Lower lobe of right lung (tissue), 2 donors: Measurements from ENCODE around the gene ERVK3-1. TPM values are rescaled to one million over a fixed set of nuclear protein-coding genes. Genes with fewer than 3 reads are reported as not detected.
"Not testable (repeated sequence)": the region's sequence is repeated elsewhere in the genome, so short reads cannot be mapped to it uniquely, and the experiment has no call there.

Experiments used
- ATAC-seq, 2 donors: fragments of 200-7000 bp; cut with Tn5 transposase; one replicate each; pipeline ENCODE4 v1.9.1; 2020 to 2022; ENCODE audit warnings: mild to moderate bottlenecking in 2 of 2, moderate library complexity in 2 of 2
- DNase-seq: peaks from one replicate; pipeline ENCODE4 v3.0.0-alpha.2; 2020
- H3K27ac ChIP-seq: fragments of 200-600 bp; one replicate; pipeline ENCODE4 v1.8.0; 2022
- H3K27me3 ChIP-seq: fragments of 200-600 bp; one replicate; pipeline ENCODE4 v1.8.0; 2022; ENCODE audit warnings: low read depth
- H3K36me3 ChIP-seq: fragments of 200-600 bp; one replicate; pipeline ENCODE4 v1.8.0; 2022; ENCODE audit warnings: mild to moderate bottlenecking
- H3K4me1 ChIP-seq: fragments of 200-600 bp; one replicate; pipeline ENCODE4 v1.8.0; 2022
- H3K4me3 ChIP-seq: fragments of 200-600 bp; one replicate; pipeline ENCODE4 v1.8.0; 2022; ENCODE audit warnings: mild to moderate bottlenecking
- H3K9me3 ChIP-seq: fragments of 200-600 bp; one replicate; pipeline ENCODE4 v1.8.0; 2022
- CTCF ChIP-seq: fragments of 200-600 bp; IDR thresholded peaks from one replicate; pipeline ENCODE4 v1.8.0; 2022; ENCODE audit warnings: antibody characterized with exemption, mild to moderate bottlenecking
- intact Hi-C: fragments of 100-400 bp; cut with DNase I; formaldehyde crosslinking; loops from one replicate; pipeline ENCODE4 v1.11.0; 2022
- total RNA-seq: library from RNA; stranded (reverse); fragmentation: NEBNext Ultra II Directional; extraction: Animal tissue kit (Norgen Biotek cat#: 25700); gene quantifications from one replicate; pipeline ENCODE4 v1.2.1, GENCODE V29; 2021
- donor health status: DM: no; HTN: yes; CAD: no; lungs with severe emphysema.

The ERVK3-1 gene
- total RNA-seq, 1 donor from 2014 or later: 31.6 TPM

- H3K4me1 ChIP-seq: peaks cover 13% of the 10 kb centered on the region
- peaks cover 38% of the 10 kb centered on the region for H3K36me3 ChIP-seq
- H3K27ac ChIP-seq: peak overlapping the region; percentile 94
- TF ChIP-seq CTCF: no peak
- peaks cover 4% of the 10 kb centered on the region for H3K9me3 ChIP-seq
- no peaks in the 10 kb centered on the region for H3K27me3 ChIP-seq
- intact Hi-C loops: no loop called here
- DNase-seq: no peak
- peak; percentile 2 to 26 for ATAC-seq
- peak overlapping the region; percentile 87 for H3K4me3 ChIP-seq
Measured at GRCh38 chr19:58304748-58305064, 471 bp upstream of the ERVK3-1 start.

GRCh38 chr19:58305932-58306323 lies 751 bp downstream of the ERVK3-1 start:
- Histone ChIP-seq H3K4me1 (peaks cover 13% of the 10 kb centered on the region), H3K27ac (peak overlapping the region; percentile 94), H3K27me3 (no peaks in the 10 kb centered on the region), H3K4me3 (peak overlapping the region; percentile 87), H3K9me3 (no peaks in the 10 kb centered on the region), H3K36me3 (peaks cover 33% of the 10 kb centered on the region)
- ATAC-seq (no peak), DNase-seq (no peak)
- intact Hi-C loops: no loop called here
- no peak for TF ChIP-seq CTCF

DNA sequence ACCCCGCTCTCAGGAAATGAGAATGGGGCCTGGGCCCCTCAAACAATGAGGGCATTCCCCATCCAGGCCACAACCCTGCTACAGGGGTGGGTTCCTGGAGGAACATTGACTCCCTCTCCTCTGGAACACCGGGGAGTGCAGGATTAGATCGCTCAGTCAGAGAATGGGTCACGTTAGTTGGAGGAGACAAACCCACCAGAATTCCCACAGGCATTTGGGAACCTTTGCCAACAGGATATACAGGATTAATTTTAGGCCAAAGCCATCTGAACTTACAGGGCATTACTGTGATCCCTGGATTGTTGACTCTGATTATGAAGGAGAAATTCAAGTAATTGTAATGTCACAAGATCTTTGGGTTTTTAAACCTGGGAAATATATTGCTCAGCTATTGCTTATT lies 2.6 kb downstream of the ERVK3-1 start:
- peaks cover 51% of the 10 kb centered on the region for H3K36me3 ChIP-seq
- intact Hi-C loops: no loop called here
- H3K4me3 ChIP-seq: no peak overlapping the region
- DNase-seq: no peak
- H3K4me1 ChIP-seq: peaks cover 13% of the 10 kb centered on the region
- H3K27me3 ChIP-seq: no peaks in the 10 kb centered on the region
- no peak for ATAC-seq
- H3K27ac ChIP-seq: no peak overlapping the region
- H3K9me3 ChIP-seq: no peaks in the 10 kb centered on the region
- no peak for TF ChIP-seq CTCF

DNA sequence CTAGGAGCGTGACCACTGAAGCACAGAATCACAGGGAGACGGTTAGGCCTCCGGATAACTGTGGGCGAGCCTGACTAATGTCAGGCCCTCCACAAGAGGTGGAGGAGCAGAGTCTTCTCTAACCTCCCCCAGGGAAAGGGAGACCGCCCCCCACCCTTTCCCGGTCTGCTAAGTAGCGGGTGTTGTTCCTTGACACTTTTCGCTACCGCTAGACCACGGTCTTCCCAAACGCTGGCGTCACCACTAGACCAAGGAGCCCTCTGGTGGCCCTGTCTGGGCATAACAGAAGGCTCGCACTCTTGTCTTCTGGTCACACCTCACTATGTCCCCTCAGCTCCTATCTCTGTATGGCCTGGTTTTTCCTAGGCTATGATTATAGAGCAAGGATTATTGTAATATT lies 5.5 kb downstream of the ERVK3-1 start:
- H3K27ac ChIP-seq, intact Hi-C loops, H3K27me3 ChIP-seq, DNase-seq, ATAC-seq, H3K9me3 ChIP-seq, H3K4me3 ChIP-seq: not testable (repeated sequence)
- Histone ChIP-seq H3K4me1 (peaks cover 12% of the 10 kb centered on the region), H3K36me3 (peaks cover 80% of the 10 kb centered on the region)
- peak; percentile 47 for TF ChIP-seq CTCF

DNA sequence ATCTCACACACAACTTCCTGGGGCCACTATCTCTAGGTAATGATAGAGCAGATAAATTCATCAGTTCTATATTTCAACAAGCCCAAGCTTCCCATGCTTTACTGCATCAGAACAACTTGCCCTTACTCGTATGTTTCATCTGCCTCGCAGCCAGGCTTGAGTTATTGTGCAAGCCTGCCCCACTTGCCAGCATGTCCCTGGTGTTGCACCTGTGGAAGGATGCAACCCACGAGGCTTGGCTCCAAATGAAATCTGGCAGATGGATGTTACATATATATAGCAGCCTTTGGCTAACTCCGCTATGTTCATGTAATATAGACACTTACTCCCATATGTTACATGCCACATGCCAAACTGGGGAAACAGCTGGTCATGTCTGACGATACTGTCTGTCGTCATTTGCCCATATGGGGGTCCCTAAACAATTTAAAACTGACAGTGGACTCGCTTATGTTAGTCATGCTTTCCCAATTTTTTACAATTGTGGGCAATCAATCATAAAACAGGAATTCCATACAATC lies 6.2 kb downstream of the ERVK3-1 start:
- no peaks in the 10 kb centered on the region for H3K27me3 ChIP-seq
- no peak overlapping the region for H3K4me3 ChIP-seq
- TF ChIP-seq CTCF: no peak
- intact Hi-C loops: no loop called here
- H3K9me3 ChIP-seq: no peaks in the 10 kb centered on the region
- H3K4me1 ChIP-seq: peaks cover 5% of the 10 kb centered on the region
- no peak overlapping the region for H3K27ac ChIP-seq
- no peak for ATAC-seq
- peaks cover 87% of the 10 kb centered on the region for H3K36me3 ChIP-seq
- no peak for DNase-seq

- peaks cover 61% of the 10 kb centered on the region for H3K36me3 ChIP-seq
Measured at GRCh38 chr19:58315580-58315979, 10.4 kb downstream of the ERVK3-1 start.

More at GRCh38 chr19:58315580-58315979, 10.4 kb downstream of the ERVK3-1 start:
- Histone ChIP-seq H3K9me3 (no peaks in the 10 kb centered on the region), H3K4me3 (no peak overlapping the region), H3K27me3 (no peaks in the 10 kb centered on the region), H3K27ac (no peak overlapping the region), H3K4me1 (no peaks in the 10 kb centered on the region)
- TF ChIP-seq CTCF: no peak
- ATAC-seq: no peak
- intact Hi-C loops: no loop called here
- no peak for DNase-seq
